Sigmoid colon (tissue), 7 donors: Measurements from ENCODE around the gene RPGR. TPM values are rescaled to one million over a fixed set of nuclear protein-coding genes. Genes with fewer than 3 reads are reported as not detected.

Experiments used
- DNase-seq: peaks from one replicate; pipeline ENCODE4 v3.0.0-alpha.2; 2019
- H3K27ac ChIP-seq, 4 donors: fragments of 200-600 bp; sonication (generic); one replicate each; pipeline ENCODE4 v1.5.1; 2016 to 2019; ENCODE audit warnings: mild to moderate bottlenecking in 1 of 4
- H3K27me3 ChIP-seq, 3 donors: fragments of 200-600 bp; sonication (generic); one replicate each; pipeline ENCODE4 v1.5.1; 2019; ENCODE audit warnings: mild to moderate bottlenecking in 1 of 3
- H3K36me3 ChIP-seq, 4 donors: fragments of 200-600 bp; sonication (generic); one replicate each; pipeline ENCODE4 v1.5.1; 2016 to 2019
- H3K4me1 ChIP-seq, 4 donors: fragments of 200-600 bp; sonication (generic); one replicate each; pipeline ENCODE4 v1.5.1; 2017 to 2019
- H3K4me3 ChIP-seq, 4 donors: fragments of 200-600 bp; sonication (generic); one replicate each; pipeline ENCODE4 v1.5.1; 2017 to 2019; ENCODE audit warnings: mild to moderate bottlenecking in 2 of 4, moderate library complexity in 1 of 4
- H3K9me3 ChIP-seq, 4 donors: fragments of 200-600 bp in 3 of 4; sonication (generic) in 3 of 4; one replicate each; pipeline versions ENCODE4 v1.5.1 to v1.6.1; 2013 to 2019
- EP300 ChIP-seq, 4 donors: sonication (generic); formaldehyde crosslinking; IDR thresholded peaks; one replicate each; pipeline ENCODE4 v1.6.1; 2017; ENCODE audit warnings: antibody characterized with exemption in 4 of 4
- POLR2A ChIP-seq, 2 donors: fragments of 450-650 bp; IDR thresholded peaks; one replicate each; pipeline ENCODE4 v1.6.1; 2016; ENCODE audit warnings: antibody characterized with exemption in 2 of 2, mild to moderate bottlenecking in 2 of 2, moderate library complexity in 2 of 2
- POLR2AphosphoS5 ChIP-seq, 4 donors: sonication (generic); formaldehyde crosslinking; IDR thresholded peaks; one replicate each; pipeline ENCODE4 v1.6.1; 2017; ENCODE audit warnings: antibody characterized with exemption in 4 of 4
- WGBS, 2 donors: extraction: QIAGEN DNeasy Blood & Tissue Kit; methylation state at CpG; one replicate each; pipeline ENCODE4 v1.1.7; 2013; 5-methylcytosine and 5-hydroxymethylcytosine counted together
- intact Hi-C: fragments of 100-400 bp; cut with DNase I; formaldehyde crosslinking; loops from one replicate; pipeline ENCODE4 v1.15.1; 2023
- polyA plus RNA-seq, 3 donors: library from polyadenylated mRNA; stranded (reverse); fragments of 200-250 nt; gene quantifications; one replicate each; pipeline ENCODE4 v1.2.3, GENCODE V29; 2013
- total RNA-seq, 4 donors: library from RNA; depleted of rRNA; stranded (reverse); fragments of >200 nt; gene quantifications; one replicate each; pipeline ENCODE4 v1.1.0, GENCODE V29; 2016
- TF ChIP-seq, protein P1 (sequence below), 4 experiments: fragments of 450-650 bp in 3 of 4; fragments of 200-600 bp in 1 of 4; IDR thresholded peaks; one replicate each; pipeline ENCODE4 v1.5.1; 2016 to 2019; ENCODE audit warnings: antibody characterized with exemption in 4 of 4, mild to moderate bottlenecking in 3 of 4, moderate library complexity in 2 of 4
- donor health status: healthy with polysubstance abuse.
- donor health status: Bipolar disorder and iron deficiency.
- donor health status: healthy.

Gene RPGR
- total and polyA plus RNA-seq, 7 donors, result 3.7 to 41.8 (median 9.3) TPM

GRCh38 chrX:38236901-38237615 lies 90.3 kb downstream of the RPGR start:
- TF ChIP-seq, protein P1, sequence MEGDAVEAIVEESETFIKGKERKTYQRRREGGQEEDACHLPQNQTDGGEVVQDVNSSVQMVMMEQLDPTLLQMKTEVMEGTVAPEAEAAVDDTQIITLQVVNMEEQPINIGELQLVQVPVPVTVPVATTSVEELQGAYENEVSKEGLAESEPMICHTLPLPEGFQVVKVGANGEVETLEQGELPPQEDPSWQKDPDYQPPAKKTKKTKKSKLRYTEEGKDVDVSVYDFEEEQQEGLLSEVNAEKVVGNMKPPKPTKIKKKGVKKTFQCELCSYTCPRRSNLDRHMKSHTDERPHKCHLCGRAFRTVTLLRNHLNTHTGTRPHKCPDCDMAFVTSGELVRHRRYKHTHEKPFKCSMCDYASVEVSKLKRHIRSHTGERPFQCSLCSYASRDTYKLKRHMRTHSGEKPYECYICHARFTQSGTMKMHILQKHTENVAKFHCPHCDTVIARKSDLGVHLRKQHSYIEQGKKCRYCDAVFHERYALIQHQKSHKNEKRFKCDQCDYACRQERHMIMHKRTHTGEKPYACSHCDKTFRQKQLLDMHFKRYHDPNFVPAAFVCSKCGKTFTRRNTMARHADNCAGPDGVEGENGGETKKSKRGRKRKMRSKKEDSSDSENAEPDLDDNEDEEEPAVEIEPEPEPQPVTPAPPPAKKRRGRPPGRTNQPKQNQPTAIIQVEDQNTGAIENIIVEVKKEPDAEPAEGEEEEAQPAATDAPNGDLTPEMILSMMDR (IDR thresholded peaks at IDR 0.05), result no peak
- TF ChIP-seq POLR2A (IDR thresholded peaks at IDR 0.05) (no peak), POLR2AphosphoS5 (IDR thresholded peaks at IDR 0.05) (no peak), EP300 (IDR thresholded peaks at IDR 0.05) (no peak)
- H3K36me3 ChIP-seq, result no peaks in the 10 kb centered on the region
- no peak overlapping the region for H3K27ac ChIP-seq
- no peaks in the 10 kb centered on the region for H3K27me3 ChIP-seq
- H3K9me3 ChIP-seq, result no peaks in the 10 kb centered on the region
- no peak overlapping the region for H3K4me3 ChIP-seq
- intact Hi-C loops, result no loop called here
- 90 to 92% methylated on average over 6 of the region's 6 CpGs for WGBS, 2 donors
- no peak for DNase-seq
- peaks cover 0 to 22% (median 14%) of the 10 kb centered on the region in 4 donors for H3K4me1 ChIP-seq

GRCh38 chrX:38233891-38234667 lies 93.2 kb downstream of the RPGR start:
- H3K4me3 ChIP-seq, result no peak overlapping the region
- DNase-seq, result peak; percentile 75
- peaks cover 0 to 27% (median 15%) of the 10 kb centered on the region in 4 donors for H3K4me1 ChIP-seq
- no peaks in the 10 kb centered on the region for H3K27me3 ChIP-seq
- no peaks in the 10 kb centered on the region for H3K9me3 ChIP-seq
- TF ChIP-seq EP300 (IDR thresholded peaks at IDR 0.05), result no peak
- peak; percentile 7 to 61 (median 35) for TF ChIP-seq POLR2AphosphoS5 (IDR thresholded peaks at IDR 0.05)
- TF ChIP-seq, protein P1 (IDR thresholded peaks at IDR 0.05), result no peak
- H3K27ac ChIP-seq, result peak overlapping the region; percentile 37 to 68 (median 60)
- no peaks in the 10 kb centered on the region for H3K36me3 ChIP-seq
- 51 to 83% methylated on average over 3 of the region's 3 CpGs for WGBS, 2 donors
- intact Hi-C loops, result no loop called here

GRCh38 chrX:38232079-38232686 lies 95.1 kb downstream of the RPGR start:
- H3K9me3 ChIP-seq, result no peaks in the 10 kb centered on the region
- TF ChIP-seq EP300 (IDR thresholded peaks at IDR 0.05) (no peak), POLR2AphosphoS5 (IDR thresholded peaks at IDR 0.05) (no peak), POLR2A (IDR thresholded peaks at IDR 0.05) (no peak)
- TF ChIP-seq, protein P1 (IDR thresholded peaks at IDR 0.05), result no peak
- peaks cover 0 to 27% (median 15%) of the 10 kb centered on the region in 4 donors for H3K4me1 ChIP-seq
- no peak overlapping the region for H3K4me3 ChIP-seq
- intact Hi-C loops, result no loop called here
- 73 to 74% methylated on average over 3 of the region's 3 CpGs for WGBS, 2 donors
- H3K27ac ChIP-seq, result peak overlapping the region in 3 of 4 donors; percentile 60 to 68 (median 60)
- no peak for DNase-seq
- no peaks in the 10 kb centered on the region for H3K36me3 ChIP-seq
- H3K27me3 ChIP-seq, result no peaks in the 10 kb centered on the region

GRCh38 chrX:38225093-38225492 lies 102.2 kb downstream of the RPGR start:
- no peak overlapping the region for H3K4me3 ChIP-seq
- H3K27me3 ChIP-seq, result no peaks in the 10 kb centered on the region
- intact Hi-C loops, result loop anchor here (10.0 kb wide), 1 partner anchor 60 kb away; no protein-coding TSS in a partner anchor

More at GRCh38 chrX:38225093-38225492, 102.2 kb downstream of the RPGR start:
- DNase-seq, result no peak
- Histone ChIP-seq H3K27ac (peak overlapping the region in 3 of 4 donors; percentile 42 to 61 (median 59)), H3K36me3 (no peaks in the 10 kb centered on the region), H3K4me1 (peaks cover 0 to 8% (median 2%) of the 10 kb centered on the region in 4 donors), H3K9me3 (no peaks in the 10 kb centered on the region)
- WGBS, 2 donors, result 30 to 47% methylated on average over 3 of the region's 3 CpGs
- TF ChIP-seq EP300 (IDR thresholded peaks at IDR 0.05), result no peak
- TF ChIP-seq, protein P1 (IDR thresholded peaks at IDR 0.05), result no peak
- no peak for TF ChIP-seq POLR2AphosphoS5 (IDR thresholded peaks at IDR 0.05)
- TF ChIP-seq POLR2A (IDR thresholded peaks at IDR 0.05), result no peak
